ENCODE data around the gene FMOD. TPM values are rescaled to one million over a fixed set of nuclear protein-coding genes. Genes with fewer than 3 reads are reported as not detected.

Gene FMOD
- total RNA-seq, 1 donor from 2014 or later: 0.17 TPM

- no peak for DNase-seq (ENCODE audit: low read depth)
- no peak overlapping the region for H3K4me3 ChIP-seq (ENCODE audit: low read depth, low read length)
- TF ChIP-seq CTCF (conservative IDR thresholded peaks at IDR 0.05; ENCODE audit: low read depth, low read length): no peak
These were observed 59.5 kb downstream of the FMOD start for GRCh38 chr1:203291201-203292096.

Other genes starting within 250 kb of the FMOD start
- 3.7 and 12.3 TPM in 2 replicates for gene ADORA1, start 223.4 kb downstream of the FMOD start, total RNA-seq
- gene MYBPH, start 175.3 kb downstream of the FMOD start, total RNA-seq: not detected in 2 replicates
- gene CHI3L1, start 164.4 kb downstream of the FMOD start, total RNA-seq: 0.86 TPM in 1 of 2 replicates, not detected in the other
- gene CHIT1, start 121.4 kb downstream of the FMOD start, total RNA-seq: not detected in 2 replicates
- gene BTG2, start 45.6 kb downstream of the FMOD start, total RNA-seq: 9.1 and 22.7 TPM in 2 replicates
- gene PRELP, start 124.7 kb upstream of the FMOD start, total RNA-seq: not detected in 2 replicates
- gene OPTC, start 143.0 kb upstream of the FMOD start, total RNA-seq: not detected in 2 replicates